Limb (tissue), 2 donors: ENCODE results near the gene RPL5.
"Not testable (repeated sequence)": the region's sequence is repeated elsewhere in the genome, so short reads cannot be mapped to it uniquely, and the experiment has no call there.

Experiments used
- DNase-seq, 2 donors: peaks; one replicate each; pipeline ENCODE4 v3.0.0-alpha.2; 2016; ENCODE audit errors: extremely low spot score in 2 of 2

RPL5 gene

DNA sequence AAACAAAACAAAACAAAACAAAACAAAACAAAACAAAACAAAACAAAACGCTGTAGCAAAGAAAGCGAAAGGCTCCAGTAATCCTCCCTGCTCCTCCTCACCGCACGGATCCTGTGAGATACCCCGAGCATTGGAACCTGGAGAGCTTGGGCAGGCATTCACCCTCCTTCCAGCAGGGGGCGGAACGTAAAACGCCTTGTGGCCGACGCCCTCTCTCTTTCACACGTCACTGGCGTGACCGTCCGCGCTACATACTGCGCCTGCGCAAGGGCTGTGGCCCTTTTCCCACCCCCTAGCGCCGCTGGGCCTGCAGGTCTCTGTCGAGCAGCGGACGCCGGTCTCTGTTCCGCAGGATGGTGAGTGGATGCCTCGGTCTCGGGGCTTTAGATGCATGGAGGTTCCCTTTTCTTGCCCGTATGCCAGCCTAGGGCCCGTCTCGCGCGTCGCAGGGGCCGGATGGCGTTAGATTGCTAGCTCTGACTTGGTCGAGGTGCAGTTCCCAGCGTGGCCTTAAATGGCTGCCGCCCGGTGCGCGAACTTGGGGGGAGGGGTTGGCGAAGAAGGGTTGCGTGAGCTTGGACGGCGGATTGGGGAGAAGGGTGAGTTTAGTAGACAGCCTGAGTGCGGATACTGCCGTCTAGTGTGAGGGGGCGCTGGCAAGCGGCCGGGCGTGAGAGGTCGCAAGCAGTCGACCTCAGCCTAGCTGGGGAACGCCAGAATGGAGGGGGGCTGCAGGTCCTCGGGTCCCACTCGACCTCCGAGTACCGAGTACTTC, at the start of gene RPL5:
TSS of gene RPL5 (plus strand) at position 279 of the 775 bp plus-strand sequence. CDS start at position 354, 75 bp downstream.
- peak; percentile 98 for DNase-seq

DNA sequence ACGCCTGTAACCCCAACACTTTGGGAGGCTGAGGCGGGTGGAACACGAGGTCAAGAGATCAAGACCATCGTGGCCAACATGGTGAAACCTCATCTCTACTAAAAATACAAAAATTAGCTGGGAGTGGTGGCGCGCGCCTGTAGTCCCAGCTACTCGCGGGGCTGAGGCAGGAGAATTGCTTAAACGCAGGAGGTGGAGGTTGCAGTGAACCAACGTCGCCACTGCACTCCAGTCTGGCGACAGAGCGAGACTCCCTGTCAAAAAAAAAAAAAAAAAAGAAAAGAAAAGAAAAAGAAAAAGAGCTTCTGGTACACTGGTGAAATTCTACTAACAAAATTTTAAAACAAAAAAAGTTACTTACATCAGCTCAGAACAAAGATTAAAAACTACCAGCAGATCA, 48.3 kb upstream of the RPL5 start:
- not testable (repeated sequence) for DNase-seq

DNA sequence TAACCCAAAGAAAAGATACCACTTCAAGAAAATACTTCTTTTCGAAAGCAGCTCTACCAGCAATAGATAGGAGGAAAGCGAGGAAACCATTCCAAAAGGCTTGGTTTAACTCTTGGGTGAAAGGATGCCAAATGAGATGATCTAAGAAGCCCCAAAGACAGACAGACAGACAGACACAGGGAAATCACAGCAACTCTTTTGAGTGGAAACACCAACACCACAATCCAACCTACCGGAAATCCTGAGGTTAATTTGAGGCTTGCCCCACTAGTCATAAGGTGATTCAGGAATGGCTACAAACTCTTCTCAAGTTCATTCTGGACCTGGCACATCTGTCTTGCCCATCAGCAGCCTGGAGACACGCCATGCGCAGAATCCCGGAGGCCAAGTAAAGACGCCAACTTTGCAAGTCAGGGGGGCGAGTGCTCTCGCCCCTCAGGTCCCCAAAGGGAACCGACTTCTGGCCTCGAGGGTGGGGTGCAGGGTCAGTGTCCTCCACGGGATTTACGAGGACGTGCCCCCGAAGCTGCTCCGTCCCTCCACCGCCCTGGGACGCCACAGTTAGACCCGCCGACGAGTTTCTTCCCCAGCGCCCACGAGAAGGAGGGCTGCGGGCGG, 47.7 kb upstream of the RPL5 start:
- DNase-seq, result peak in 1 of 2 donors; percentile 53

DNA sequence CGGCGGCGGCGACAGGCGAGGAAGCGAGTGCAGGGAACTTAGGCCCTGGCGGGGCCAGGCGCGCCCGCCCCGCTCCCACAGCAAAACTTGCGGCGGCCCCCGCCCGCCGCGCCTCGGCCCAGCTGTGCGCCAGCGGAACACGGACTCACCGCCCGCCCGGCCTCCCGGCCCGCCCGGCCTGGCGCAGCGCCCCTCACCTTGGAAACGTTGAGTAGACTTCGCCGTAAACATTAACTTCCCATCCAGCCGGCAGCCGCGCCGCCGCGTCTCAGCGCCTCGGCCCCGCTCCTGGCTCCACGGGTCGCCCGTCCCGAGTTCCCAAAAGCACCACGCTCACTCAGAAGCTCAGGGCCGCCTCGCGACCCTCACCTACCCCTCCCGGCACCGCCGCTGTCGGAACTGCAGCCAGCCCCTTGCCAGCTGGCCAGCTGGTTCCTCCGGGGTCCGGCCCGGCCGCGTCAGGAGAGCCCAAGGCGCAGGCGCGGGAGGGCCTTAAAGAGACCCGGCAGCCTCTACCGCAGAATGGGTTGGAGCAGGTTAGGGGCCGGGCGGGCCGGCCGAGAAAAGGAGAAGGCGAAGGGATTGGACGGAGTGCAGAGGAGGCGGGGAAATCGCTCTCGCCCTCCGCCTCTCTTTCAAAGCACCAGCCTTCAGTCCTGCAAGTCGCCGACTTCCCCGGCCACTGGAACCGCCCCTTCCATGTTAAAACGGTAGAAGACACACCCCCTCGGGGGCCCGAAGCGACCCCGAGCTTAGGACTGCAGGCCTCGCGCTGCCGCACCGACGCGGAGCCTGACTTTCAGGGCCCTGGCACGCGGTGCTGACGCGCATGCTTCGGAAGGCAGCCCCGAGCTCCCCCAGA, 47.0 kb upstream of the RPL5 start, which contains the start of gene EVI5:
TSS of gene EVI5 (minus strand) at position 470 of the 862 bp plus-strand sequence. CDS start 48,562 bp downstream, outside the sequence.
- peak; percentile 95 to 97 for DNase-seq

DNA sequence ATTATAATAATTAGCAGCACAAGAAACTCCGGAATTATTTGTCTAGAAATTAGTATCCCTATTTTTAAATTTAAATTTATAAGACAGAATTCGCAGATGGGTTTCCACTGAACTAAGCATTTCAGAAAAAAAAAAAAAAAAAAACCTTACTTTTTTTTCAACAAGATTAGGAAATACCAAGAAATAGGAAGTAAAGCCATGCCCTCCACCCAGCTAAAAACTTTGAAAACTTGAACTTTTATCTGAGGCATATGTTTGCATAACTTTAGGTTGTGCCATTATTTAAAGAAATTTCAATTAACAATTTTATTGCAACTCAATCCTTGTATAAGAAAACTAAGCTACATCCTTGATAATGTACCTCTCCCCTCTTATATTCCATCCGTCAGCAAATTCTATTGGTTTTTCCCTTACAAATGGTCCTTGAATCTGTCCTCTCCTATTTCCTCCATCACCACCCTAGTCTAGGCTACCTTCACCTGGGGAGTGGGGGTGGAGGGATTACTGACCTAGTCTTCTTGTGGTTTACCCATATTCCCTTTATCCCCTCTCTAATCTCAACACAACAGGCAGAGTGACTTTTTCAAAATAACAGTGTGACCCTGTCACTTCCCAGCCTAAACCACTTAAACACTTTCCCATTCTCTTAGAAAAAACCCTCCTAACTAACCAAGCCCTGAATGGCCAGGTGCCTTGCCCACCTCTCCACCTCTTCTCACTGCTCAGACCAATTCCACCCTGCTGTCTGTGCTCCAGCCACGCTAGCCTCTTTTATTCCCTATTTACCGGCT, 45.5 kb upstream of the RPL5 start:
- no peak for DNase-seq

DNA sequence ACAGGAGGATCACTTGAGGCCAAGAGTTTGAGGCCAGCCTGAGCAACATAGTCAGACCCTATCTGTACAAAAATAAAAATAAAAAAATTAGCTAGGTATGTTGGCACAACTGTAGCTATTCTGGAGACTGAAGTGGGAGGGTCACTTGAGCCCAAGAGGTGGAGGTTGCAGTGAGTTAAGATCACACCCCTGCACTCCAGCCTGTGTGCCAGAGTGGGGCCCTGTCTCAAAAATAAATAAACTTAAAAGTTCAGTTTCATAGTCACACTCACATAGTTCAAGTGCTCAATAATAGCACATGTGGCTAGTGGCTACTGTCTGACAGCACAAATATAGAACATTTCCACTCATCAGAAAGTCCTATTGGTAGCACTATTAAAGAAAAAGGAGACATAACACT, 41.8 kb upstream of the RPL5 start:
- no peak for DNase-seq

DNA sequence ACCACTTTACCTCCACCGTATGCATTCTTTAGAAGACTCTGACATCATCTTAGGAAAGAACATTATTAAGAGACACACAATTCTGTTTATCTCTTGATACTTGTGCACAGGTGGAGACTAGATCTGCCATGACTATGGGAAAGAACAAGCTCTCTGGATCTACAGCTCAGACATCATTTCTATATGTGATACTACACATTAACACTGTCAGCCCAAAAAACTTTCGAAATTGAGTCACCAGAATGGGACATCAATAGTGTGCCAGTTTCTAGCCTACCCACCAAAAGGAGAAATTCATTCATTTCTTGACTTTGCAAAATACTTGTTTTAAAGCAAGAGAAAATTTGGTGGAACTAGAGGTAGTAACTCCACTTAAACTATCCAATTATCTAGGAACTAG, 41.0 kb upstream of the RPL5 start:
- DNase-seq, result no peak

DNA sequence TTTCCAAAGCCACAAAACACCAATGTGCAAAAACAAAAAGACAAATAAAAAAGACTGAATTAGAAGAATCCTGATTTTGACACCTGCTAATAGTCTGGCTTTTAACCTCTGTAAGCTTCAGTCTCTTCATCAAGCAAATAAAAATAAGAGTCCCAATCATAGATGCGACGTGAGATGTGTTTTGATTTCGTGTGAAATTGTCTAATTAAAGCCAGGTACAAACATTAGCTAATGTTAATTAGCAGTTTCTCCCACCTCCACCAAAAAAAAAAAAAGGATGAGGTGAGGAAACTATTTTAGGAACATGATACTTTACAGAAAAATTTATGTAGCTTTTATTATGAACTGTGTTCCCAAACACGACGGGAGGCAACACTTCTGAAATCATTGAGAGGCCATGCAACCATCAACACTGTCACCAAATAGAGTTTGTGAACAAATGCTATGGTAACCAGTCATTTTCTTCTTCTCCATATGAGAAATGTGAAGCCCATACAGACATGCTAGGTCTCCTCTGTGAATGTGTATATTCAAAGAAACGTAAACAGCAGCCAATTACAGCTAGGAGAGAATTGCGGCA, 40.3 kb upstream of the RPL5 start:
- DNase-seq, result no peak

DNA sequence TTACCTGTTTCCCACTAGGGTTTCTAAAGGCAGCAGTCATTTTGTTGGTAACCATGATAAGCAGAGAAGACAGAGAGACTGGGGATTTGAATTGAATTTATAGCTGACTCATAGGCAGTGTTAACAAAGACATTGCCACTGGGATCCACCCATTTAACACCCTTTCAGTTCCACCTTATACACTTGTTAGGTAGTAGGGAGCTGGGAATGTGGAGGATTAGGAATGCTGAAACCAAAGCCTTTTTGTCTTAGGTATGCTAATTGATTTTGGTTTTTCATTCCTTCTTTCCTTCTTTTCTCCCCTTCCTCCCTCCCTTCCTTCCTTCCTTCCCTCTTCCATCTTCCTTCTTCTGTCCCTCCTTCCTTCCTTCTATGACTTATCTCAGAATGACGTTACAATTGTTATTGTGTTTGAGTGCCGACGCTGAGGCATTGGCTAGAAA, 39.5 kb upstream of the RPL5 start:
- no peak for DNase-seq

DNA sequence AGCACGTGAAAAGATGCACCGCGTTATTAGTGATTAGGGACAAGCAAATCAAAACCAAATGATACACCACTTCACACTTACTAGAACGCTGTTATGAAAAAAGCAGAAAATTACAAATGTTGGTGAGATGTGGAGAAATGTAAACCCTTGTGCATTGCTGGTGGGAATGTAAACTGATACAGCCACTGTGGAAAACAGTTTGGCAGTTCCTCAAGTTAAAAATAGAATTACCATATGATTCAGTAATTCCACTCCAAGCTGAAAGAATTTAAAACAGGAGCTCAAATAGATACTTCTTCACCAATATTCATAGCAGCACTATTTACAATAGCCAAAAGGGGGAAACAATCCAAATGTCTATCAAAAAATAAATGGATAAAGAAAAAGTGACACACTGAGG, 36.7 kb upstream of the RPL5 start:
- no peak for DNase-seq

DNA sequence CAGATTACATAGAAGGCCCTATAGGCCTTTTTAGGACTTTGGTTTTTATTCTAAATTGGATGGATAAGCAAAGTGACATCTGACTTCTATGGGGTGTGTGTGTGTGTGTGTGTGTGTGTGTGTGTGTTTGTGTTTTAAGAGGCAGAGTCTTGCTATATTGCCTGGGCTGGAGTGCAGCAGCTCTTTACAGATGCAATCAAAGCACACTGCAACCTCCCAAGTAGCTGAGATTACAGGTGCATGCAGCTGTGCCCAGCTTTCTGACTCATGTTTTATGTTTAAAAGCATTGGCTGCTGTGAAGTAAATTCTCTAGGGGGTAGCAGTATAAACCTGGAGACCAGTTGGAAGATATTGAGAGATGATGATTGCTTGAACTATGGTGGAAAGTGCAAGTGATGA, 34.5 kb upstream of the RPL5 start:
- no peak for DNase-seq

DNA sequence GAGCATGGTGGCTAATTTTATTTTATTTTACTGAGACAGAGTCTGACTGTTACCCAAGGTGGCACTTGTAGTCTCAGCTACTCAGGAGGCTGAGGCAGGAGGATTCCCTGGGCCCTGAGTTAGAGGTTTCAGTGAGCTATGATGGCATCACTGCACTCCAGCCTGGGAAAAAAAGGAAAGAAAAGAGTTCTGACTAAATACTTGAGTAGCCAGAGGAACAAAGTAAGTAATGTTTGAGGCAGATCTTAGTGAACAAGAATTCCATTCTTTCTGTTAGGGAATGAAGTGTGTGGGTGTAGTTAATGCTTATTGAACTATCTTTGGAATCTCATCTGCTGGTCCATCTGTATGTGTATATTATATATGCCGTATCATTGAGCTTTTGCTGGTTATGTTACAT, 33.9 kb upstream of the RPL5 start:
- no peak for DNase-seq

DNA sequence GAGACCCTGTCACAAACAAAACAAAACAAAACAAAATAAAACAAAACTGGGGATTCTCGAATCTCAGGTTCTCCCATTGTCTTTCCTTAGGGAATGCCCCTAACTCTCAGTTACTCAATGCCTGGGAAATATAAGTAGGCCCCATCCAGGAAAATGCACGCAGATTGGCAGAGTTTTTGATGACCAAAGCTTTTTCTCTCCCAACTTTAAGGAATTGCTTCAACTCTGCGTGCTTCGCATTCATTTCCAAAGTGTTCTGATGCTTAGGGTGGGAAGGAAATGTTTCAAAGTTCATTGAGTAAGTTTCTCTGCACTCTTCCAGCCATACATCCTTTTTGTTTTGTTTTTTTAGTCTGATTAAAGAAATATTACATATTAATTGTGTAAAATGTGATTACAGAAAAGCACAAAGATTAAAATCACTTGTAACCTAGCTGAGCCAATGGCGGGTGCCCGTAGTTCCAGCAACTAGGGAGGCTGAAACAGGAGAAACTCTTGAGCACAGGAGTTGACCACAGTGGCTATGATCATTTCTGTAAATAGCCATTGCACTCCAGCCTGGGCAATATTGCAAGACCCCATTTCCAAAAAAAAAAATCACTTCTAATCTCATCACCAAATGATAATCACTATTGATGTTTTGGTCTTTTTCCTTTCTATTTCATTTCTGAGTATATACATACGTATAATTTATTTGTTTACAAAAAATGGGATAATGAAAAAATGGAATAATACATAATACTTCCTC, 28.5 kb upstream of the RPL5 start:
- DNase-seq, result no peak

DNA sequence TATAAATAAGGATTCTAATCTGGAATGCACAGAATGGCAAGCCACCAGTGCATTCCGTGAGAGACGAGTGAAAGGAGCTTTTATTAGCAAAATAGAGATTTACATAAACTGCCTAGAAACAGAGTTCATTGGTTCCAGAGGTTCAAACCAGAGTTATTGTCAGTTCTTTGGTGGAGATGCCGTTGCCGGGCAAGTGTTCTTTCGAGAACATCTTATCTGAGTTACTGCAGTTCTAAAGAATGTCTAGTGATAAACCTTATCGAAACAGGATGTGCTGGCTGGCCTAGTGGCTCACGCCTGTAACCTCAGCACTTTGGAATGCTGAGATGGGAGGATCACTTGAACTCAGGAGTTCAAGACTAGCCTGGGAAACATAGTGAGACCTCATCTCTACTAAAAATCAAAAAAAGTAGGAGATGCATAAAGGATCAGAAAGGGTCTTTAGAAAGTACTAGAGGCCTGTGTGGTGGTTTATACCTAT, 27.1 kb upstream of the RPL5 start:
- DNase-seq, result peak in 1 of 2 donors; percentile 26

DNA sequence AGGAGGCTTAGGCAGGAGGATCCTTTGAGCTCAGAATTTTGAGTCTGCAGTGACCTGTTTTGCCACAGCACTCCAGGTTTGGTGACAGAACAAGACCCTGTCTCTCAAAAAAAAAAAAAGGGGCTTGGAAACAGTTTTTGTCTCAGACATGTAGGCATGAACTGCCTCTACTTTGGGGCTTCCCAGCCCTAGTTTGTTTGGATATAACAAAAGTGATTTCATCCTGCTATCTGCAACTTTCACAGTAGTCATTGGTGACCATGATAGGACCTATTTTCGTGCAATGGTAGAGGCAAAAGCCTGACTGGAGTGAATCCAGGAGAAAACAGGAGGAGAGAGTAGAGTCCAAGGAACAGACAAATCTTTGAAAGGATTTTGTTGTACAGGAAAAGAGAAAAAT, 26.6 kb upstream of the RPL5 start:
- no peak for DNase-seq

DNA sequence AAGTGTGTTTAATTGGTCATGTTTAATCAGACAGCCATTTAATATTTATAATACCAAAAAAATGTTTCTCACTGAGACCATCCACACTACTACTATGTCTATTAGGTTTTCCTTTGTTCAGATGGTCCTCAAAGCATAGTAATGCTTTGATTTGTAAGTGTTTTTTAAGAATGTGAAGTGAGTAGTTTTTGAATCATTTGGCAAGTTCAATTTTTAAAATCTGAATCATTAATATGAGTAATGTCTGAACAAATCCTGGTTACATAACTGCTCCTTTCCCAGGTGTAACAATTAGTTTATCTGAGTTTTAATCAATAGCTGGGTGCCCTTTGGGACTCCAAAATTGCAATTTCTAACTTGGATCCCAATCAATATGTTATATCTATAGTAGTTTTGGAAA, 23.5 kb upstream of the RPL5 start:
- DNase-seq, result no peak

DNA sequence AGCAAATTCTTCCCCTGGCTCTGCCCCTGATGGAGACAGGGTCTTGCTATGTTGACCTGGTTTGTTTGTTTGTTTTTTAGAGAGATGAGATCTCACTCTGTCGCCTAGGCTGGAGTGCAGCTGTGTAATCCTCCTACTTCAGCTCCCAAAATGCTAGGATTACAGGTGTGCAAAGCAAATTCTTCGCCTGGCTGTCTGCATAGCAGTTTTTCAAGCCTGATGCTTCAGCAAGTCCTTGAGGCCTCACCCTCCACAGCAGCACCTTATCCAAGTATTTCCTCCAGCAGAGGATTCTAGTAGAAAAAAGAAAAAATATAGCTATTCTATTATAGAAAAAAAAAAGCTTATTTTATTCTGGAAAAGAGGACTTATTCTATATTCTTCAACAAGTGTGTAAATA, 15.1 kb upstream of the RPL5 start:
- DNase-seq, result no peak

DNA sequence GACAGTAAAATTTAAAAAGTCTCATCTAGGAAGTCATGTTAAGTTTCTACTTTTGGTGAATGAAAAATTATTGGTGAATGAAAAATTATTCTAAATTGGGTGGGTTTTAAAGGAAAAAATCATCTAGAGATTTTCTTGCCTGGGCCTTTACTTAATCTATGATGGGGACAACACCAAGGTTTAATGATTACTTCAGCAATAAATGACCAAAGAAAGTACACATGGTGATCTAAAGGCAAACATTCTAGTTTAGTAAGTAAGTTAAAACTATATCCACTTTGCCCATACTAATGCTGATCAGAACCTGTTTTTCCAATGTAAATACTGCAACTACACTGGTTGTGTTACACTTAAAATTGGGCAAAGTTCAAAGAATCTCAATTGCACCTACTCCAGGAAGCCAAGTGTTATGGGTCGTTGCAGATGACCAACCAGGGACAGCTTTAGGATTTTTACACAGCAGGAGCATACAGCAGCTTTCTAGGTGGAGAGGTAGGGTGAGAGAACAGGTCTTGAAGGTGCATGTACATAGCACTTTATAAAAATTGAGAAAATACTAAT, 14.6 kb upstream of the RPL5 start:
- DNase-seq, result no peak

DNA sequence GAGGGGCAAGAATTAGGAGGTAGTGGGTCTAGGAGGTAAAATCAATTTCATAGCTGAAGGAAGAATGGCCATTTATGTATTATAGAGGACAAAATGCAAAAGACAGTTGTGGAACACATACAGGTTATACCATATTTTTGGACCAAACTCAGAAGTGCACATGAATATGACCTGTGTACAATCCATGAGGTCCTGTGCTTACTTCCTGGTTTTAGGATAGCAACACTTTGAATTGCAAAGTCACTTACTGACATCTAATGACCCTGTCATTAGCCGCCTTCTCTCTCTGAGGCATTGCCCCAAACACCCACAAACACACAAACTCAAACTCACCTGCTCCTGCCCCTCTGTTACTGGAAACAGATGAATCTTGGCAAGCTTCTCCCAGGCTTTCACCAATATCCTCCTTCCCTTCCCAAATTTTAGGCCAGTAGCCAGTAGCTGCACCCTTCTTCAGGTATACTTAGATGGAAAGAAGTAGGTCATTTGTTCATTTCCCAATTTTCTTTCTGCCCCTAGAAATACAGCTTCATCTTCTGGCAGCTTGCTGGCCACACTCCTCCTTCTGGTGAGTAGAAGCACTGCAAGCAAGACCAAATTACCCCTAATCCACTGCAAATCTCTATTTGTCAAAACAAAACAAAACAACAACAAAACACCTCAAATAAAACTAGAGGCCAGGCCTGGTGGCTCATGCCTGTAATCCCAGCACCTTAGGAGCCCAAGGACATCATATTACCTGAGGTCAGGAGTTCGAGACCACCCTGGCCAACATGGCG, 13.7 kb upstream of the RPL5 start:
- DNase-seq, result no peak
